Chondrocyte (in vitro differentiated cells): ENCODE measurements around the gene TMEM170A. TPM values are rescaled to one million over a fixed set of nuclear protein-coding genes. Genes with fewer than 3 reads are reported as not detected.

Experiments
- DNase-seq: peaks from one replicate; pipeline ENCODE4 v3.0.0; 2021; ENCODE audit warnings: mixed read lengths, low spot score
- H3K27ac Mint-ChIP-seq: one replicate; pipeline ENCODE4 v1.8.0; 2021; ENCODE audit warnings: mild to moderate bottlenecking, moderate library complexity, mixed read lengths; ENCODE audit not compliant: unreplicated experiment
- H3K27me3 Mint-ChIP-seq: 2 replicates; pipeline ENCODE4 v1.8.0; 2021; ENCODE audit warnings: low read depth, mixed read lengths
- H3K36me3 Mint-ChIP-seq: 2 replicates; pipeline ENCODE4 v1.8.0; 2021; ENCODE audit warnings: low read depth, mixed read lengths
- H3K4me1 Mint-ChIP-seq: 2 replicates; pipeline ENCODE4 v1.8.0; 2021; ENCODE audit warnings: low read depth, mild to moderate bottlenecking, mixed read lengths
- H3K4me3 Mint-ChIP-seq: one replicate; pipeline ENCODE4 v1.8.0; 2021; ENCODE audit warnings: mild to moderate bottlenecking, moderate library complexity, mixed read lengths; ENCODE audit not compliant: unreplicated experiment
- H3K9me3 Mint-ChIP-seq: 2 replicates; pipeline ENCODE4 v1.8.0; 2021; ENCODE audit warnings: low read depth, mixed read lengths
- total RNA-seq: library from RNA; stranded (reverse); gene quantifications from 3 replicates; pipeline ENCODE4 v1.2.1, GENCODE V29; 2021
- TF ChIP-seq, protein P1 (sequence below): fragments of 200-600 bp; sonication (generic); IDR thresholded peaks from 2 replicates; pipeline ENCODE4 v1.5.0; 2021; ENCODE audit warnings: antibody characterized with exemption, mild to moderate bottlenecking, moderate library complexity

TMEM170A gene
- total RNA-seq, 1 donor from 2014 or later = 13.4 TPM

DNA sequence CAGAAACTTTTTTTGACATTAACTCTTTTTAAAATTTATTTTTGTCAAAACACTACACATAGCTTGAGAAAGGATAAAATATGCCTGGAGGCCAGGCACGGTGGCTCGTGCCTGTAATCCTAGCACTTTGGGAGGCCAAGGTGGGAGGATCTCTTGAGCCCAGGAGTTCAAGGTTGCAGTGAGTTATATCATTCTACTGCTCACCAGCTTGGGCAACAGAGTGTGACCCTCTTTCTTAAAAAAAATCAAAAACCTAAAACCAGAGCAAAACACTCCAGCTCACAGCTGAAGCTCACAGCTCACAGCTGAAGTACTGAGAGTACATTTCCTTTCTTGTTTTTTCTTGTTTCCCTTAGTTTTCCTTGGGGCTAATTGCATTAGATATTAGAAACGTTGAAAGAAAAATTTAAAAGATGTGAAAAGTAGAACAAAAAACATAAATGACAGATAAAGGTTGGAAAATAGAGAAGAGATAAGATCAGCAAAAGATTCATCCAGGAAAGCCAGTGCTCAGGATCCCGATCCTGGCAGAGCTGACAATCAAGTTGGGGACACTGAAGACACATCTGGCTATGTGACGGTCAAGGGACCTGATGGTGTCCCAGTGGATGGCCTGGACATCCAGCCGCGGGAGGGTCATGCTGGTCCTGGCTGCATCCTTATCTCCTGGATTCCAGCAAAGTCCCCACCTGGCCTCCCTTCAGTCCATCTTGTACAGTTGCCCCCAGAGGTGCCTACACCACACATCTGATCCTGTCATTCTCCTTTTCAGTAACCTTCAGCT, 20.9 kb upstream of the TMEM170A start:
- H3K27me3 Mint-ChIP-seq = no peaks in the 10 kb centered on the region
- H3K4me3 Mint-ChIP-seq = no peak overlapping the region
- H3K27ac Mint-ChIP-seq = no peak overlapping the region
- TF ChIP-seq, protein P1, sequence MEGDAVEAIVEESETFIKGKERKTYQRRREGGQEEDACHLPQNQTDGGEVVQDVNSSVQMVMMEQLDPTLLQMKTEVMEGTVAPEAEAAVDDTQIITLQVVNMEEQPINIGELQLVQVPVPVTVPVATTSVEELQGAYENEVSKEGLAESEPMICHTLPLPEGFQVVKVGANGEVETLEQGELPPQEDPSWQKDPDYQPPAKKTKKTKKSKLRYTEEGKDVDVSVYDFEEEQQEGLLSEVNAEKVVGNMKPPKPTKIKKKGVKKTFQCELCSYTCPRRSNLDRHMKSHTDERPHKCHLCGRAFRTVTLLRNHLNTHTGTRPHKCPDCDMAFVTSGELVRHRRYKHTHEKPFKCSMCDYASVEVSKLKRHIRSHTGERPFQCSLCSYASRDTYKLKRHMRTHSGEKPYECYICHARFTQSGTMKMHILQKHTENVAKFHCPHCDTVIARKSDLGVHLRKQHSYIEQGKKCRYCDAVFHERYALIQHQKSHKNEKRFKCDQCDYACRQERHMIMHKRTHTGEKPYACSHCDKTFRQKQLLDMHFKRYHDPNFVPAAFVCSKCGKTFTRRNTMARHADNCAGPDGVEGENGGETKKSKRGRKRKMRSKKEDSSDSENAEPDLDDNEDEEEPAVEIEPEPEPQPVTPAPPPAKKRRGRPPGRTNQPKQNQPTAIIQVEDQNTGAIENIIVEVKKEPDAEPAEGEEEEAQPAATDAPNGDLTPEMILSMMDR = no peak
- H3K9me3 Mint-ChIP-seq = no peaks in the 10 kb centered on the region
- DNase-seq = no peak
- H3K36me3 Mint-ChIP-seq = no peaks in the 10 kb centered on the region
- no peaks in the 10 kb centered on the region for H3K4me1 Mint-ChIP-seq

DNA sequence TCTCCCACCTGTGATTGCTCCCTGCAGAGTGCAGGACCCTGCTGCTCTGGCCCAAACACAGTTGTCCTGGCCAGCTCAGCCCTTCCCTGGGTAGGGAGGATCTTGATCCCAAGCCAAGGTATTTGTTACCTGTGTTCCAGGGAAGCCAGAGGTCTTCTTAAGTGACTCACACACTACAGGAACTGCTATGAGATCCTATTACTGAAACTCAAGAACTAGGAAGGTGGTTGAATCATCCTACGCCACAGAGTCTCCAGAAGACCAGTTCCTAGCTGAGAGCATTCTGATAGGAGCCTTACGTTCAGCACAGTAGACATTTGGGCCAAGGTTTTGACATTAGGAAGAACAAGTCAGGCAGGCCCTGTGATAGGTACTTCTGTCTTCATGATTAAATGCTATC, 18.7 kb upstream of the TMEM170A start:
- Mint-ChIP-seq H3K4me1 (no peaks in the 10 kb centered on the region), H3K27me3 (no peaks in the 10 kb centered on the region), H3K4me3 (no peak overlapping the region), H3K27ac (no peak overlapping the region), H3K9me3 (no peaks in the 10 kb centered on the region), H3K36me3 (no peaks in the 10 kb centered on the region)
- no peak for DNase-seq
- TF ChIP-seq, protein P1 = no peak

DNA sequence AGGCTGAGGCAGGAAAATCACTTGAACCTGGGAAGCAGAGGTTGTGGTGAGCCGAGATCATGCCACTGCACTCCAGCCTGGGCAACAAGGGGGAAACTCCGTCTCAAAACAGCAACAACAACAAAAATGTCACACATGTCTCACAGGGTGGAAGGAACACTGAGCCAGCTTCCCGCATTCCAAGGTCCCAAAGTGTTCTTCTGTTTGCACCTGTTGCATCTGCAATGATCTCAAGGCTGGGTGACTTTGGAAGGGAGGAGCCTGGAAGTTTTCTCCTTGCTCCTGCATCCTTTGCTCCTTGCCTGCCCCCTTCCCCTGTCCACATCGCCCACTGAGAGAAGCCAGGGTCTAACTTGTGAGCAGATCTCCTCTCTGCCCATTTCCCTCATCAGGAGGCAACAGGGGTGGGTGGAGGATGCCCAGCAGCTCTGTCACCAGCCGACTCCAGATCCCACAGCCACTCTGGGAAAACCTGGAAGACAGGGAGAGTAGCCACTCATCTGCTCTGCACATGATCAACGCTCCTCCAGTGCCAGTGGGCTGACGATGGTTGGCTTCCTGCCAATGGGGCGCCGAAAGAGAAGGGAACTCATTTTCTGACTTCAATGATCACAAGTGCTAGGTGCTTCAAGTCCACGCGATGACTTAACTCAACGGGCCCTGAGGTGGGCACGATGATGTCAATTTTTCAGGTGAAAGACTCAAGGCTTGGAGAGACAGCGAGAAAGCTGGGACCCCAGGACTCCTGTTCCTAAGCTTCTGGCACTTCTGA, 18.1 kb upstream of the TMEM170A start:
- TF ChIP-seq, protein P1 = no peak
- Mint-ChIP-seq H3K9me3 (no peaks in the 10 kb centered on the region), H3K27me3 (no peaks in the 10 kb centered on the region), H3K27ac (no peak overlapping the region), H3K4me1 (no peaks in the 10 kb centered on the region), H3K36me3 (peaks cover 2% of the 10 kb centered on the region), H3K4me3 (no peak overlapping the region)
- no peak for DNase-seq

DNA sequence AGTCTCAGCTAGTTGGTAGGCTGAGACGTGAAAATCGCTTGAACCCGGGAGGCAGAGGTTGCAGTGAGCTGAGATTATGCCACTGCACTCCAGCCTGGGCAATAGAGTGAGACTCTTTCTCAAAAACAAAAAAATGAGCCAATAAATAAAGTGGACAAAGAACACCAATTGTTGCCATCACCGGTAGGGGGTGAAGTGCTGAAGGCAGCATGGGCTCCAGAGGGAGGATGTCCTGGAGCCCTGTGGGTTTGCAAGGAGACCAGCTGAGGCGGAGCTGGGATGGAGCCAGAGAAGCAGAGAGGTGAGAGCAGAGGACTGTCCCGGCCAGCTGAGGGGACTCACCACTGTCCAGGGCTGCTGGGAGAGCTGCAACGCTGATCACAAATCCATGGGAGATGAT, 17.0 kb upstream of the TMEM170A start:
- no peaks in the 10 kb centered on the region for H3K9me3 Mint-ChIP-seq
- H3K4me3 Mint-ChIP-seq = no peak overlapping the region
- DNase-seq = no peak
- no peak overlapping the region for H3K27ac Mint-ChIP-seq
- no peaks in the 10 kb centered on the region for H3K27me3 Mint-ChIP-seq
- H3K36me3 Mint-ChIP-seq = peaks cover 2% of the 10 kb centered on the region
- TF ChIP-seq, protein P1 = no peak
- no peaks in the 10 kb centered on the region for H3K4me1 Mint-ChIP-seq

DNA sequence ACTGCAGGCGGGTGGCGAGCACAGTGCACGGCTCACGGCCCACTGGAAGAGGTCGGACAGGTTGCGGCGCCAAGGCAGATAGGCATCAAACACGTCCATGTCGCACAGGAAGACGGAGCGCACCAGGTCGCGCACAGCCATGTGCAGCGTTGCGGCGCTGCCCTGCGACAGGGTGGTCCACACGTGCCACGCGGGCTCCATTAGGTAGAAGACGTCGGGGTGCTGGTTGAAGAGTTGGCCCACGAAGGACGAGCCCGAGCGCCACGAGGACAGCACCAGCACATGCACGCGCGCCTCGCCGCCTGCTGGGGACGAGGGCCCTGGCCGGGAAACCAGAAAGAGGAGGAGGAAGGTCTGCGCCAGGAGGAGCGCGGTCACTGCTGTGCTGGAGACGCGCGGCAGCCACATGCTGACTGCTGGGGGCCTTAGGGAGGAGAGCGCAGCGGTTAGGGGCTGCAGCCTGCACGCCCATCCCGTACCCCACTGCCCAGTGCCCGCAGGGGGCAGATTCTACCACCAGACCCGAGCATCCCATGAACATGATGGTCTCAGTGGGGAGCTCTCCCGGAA, 15.0 kb upstream of the TMEM170A start:
- H3K4me1 Mint-ChIP-seq = no peaks in the 10 kb centered on the region
- H3K36me3 Mint-ChIP-seq = peaks cover 2% of the 10 kb centered on the region
- H3K27ac Mint-ChIP-seq = no peak overlapping the region
- no peaks in the 10 kb centered on the region for H3K9me3 Mint-ChIP-seq
- H3K4me3 Mint-ChIP-seq = no peak overlapping the region
- no peaks in the 10 kb centered on the region for H3K27me3 Mint-ChIP-seq
- DNase-seq = no peak
- TF ChIP-seq, protein P1 = no peak
